ENCODE data around the gene TSHZ2. TPM values are rescaled to one million over a fixed set of nuclear protein-coding genes. Genes with fewer than 3 reads are reported as not detected.

Gene TSHZ2
- total RNA-seq, 1 experiment from 2014 or later, result 2.3 TPM

DNA sequence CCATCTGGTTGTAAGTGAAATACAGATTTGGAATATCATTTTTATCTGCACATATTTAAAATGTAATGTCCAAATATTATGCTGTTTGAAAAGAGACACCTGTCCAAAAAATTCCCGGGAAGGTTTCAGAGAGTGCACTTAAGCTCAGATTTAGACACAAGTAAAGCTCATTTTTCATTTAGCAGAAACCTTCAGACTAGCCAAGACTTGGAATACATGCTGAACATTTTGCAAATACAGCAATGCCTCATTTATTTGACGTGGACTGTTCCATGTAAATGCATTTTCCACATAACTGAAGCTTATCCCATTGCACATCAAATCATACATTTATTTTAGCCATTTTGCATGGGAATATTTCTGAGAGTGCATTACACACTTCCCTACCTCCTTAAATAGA lies 340.8 kb downstream of the TSHZ2 start:
- CTCF ChIA-PET, result no interaction called here

DNA sequence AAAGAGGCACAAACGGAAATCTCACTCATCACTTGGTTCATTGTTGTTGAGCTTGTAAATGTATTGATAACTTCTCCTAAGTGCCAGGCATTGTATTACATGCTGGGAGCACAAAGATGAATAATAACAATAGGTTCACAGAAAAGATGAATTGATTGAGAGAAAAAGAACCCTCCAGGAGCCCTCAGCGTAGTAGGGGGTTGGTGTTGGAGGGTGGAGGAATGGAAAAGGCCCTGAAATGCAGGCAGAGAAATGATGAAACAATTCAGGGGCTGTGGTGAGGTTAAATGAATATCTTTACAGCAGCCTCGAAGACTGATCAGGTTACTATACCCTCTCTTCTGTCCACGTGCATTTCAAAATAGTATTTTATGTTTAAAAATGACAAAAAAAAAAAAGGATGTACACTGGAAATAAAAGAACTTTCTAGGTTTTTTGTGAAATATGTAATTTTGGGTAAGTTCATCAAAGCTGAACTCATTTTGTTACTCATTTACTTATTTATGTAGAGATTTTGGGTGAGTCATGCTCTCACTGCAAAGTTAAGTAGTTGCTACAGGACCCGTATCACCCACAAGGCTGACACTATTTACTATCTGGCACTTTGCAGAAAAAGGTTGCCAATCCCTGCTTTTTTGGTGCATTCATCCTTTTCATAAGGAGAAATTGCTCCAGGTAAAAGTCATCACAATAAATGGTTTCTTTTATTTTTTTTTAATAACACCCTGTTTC lies 344.2 kb downstream of the TSHZ2 start:
- no TSS peak for BruUV-seq (replicated peaks)
- TF ChIP-seq, protein P1, sequence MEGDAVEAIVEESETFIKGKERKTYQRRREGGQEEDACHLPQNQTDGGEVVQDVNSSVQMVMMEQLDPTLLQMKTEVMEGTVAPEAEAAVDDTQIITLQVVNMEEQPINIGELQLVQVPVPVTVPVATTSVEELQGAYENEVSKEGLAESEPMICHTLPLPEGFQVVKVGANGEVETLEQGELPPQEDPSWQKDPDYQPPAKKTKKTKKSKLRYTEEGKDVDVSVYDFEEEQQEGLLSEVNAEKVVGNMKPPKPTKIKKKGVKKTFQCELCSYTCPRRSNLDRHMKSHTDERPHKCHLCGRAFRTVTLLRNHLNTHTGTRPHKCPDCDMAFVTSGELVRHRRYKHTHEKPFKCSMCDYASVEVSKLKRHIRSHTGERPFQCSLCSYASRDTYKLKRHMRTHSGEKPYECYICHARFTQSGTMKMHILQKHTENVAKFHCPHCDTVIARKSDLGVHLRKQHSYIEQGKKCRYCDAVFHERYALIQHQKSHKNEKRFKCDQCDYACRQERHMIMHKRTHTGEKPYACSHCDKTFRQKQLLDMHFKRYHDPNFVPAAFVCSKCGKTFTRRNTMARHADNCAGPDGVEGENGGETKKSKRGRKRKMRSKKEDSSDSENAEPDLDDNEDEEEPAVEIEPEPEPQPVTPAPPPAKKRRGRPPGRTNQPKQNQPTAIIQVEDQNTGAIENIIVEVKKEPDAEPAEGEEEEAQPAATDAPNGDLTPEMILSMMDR (IDR thresholded peaks at IDR 0.05; ENCODE audit: unreplicated experiment), result no peak
- Mint-ChIP-seq H3K36me3 (ENCODE audit: insufficient read depth, unreplicated experiment) (no peaks in the 10 kb centered on the region), H3K9me3 (ENCODE audit: unreplicated experiment) (no peaks in the 10 kb centered on the region), H3K27ac (ENCODE audit: low read depth, unreplicated experiment) (no peak overlapping the region), H3K4me1 (ENCODE audit: insufficient read depth, unreplicated experiment) (no peaks in the 10 kb centered on the region), H3K27me3 (ENCODE audit: insufficient read depth, unreplicated experiment) (no peaks in the 10 kb centered on the region), H3K4me3 (ENCODE audit: unreplicated experiment) (no peak overlapping the region)
- intact Hi-C loops (cut with micrococcal nuclease), result no loop called here
- ChIA-PET CTCF (no interaction called here), POLR2A (no interaction called here)
- no peak for DNase-seq (ENCODE audit: unreplicated experiment)

More for the DNA sequence above, 340.8 kb downstream of the TSHZ2 start:
- Mint-ChIP-seq H3K27me3 (ENCODE audit: insufficient read depth, unreplicated experiment) (no peaks in the 10 kb centered on the region), H3K27ac (ENCODE audit: low read depth, unreplicated experiment) (no peak overlapping the region), H3K4me1 (ENCODE audit: insufficient read depth, unreplicated experiment) (no peaks in the 10 kb centered on the region), H3K9me3 (ENCODE audit: unreplicated experiment) (peaks cover 9% of the 10 kb centered on the region), H3K36me3 (ENCODE audit: insufficient read depth, unreplicated experiment) (no peaks in the 10 kb centered on the region), H3K4me3 (ENCODE audit: unreplicated experiment) (no peak overlapping the region)
- TF ChIP-seq, protein P1 (IDR thresholded peaks at IDR 0.05; ENCODE audit: unreplicated experiment), result no peak
- no TSS peak for BruUV-seq (replicated peaks)
- DNase-seq (ENCODE audit: unreplicated experiment), result no peak
- intact Hi-C loops (cut with micrococcal nuclease), result no loop called here
- POLR2A ChIA-PET, result no interaction called here

DNA sequence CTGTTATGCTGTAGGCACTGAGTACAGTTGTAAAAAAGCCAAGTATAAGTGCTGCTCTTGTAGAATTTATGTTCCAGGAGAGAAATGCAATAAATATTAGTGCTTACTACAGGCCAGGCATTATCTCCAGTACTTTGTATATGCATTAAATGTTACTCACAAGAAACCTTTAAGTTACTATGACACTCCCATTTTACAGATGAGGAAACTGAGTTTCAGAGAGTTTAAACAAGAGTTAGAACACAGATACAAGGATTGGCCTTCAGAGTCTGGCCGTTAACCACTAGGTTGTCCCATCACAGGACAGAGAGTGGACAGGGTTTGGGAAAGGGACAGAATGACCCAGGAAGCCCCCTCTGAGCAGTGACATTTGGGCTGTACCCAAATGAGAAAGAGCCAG lies 347.0 kb downstream of the TSHZ2 start:
- H3K36me3 Mint-ChIP-seq (ENCODE audit: insufficient read depth, unreplicated experiment), result no peaks in the 10 kb centered on the region
- no TSS peak for BruUV-seq (replicated peaks)
- H3K4me3 Mint-ChIP-seq (ENCODE audit: unreplicated experiment), result no peak overlapping the region
- TF ChIP-seq, protein P1 (IDR thresholded peaks at IDR 0.05; ENCODE audit: unreplicated experiment), result no peak
- DNase-seq (ENCODE audit: unreplicated experiment), result no peak
- H3K27ac Mint-ChIP-seq (ENCODE audit: low read depth, unreplicated experiment), result no peak overlapping the region
- POLR2A ChIA-PET, result no interaction called here
- no peaks in the 10 kb centered on the region for H3K27me3 Mint-ChIP-seq (ENCODE audit: insufficient read depth, unreplicated experiment)
- intact Hi-C loops (cut with micrococcal nuclease), result no loop called here
- no peaks in the 10 kb centered on the region for H3K4me1 Mint-ChIP-seq (ENCODE audit: insufficient read depth, unreplicated experiment)
- CTCF ChIA-PET, result interaction anchor here (0.6 to 0.9 kb wide), 2 partner anchors 10 to 1007 kb away, joined by 3 read pairs; no protein-coding TSS in a partner anchor
- no peaks in the 10 kb centered on the region for H3K9me3 Mint-ChIP-seq (ENCODE audit: unreplicated experiment)

DNA sequence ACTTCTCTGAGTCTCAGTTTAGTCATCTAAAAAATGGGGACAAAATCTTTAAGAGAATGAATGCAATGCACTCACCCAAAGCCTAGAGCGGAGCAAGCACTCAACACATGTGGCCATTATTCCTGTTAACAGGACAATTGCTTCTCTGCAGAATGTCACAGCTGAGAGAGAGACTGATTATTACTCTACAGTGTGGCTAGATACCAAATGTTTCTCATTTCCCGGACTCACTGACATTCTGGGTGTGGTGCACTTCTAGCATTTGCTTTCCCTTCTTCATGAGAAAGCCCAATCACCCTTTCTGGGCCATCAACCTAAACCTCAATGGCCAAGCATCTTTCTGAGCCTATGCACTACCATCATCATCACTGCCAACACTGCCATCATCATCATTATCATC lies 347.6 kb downstream of the TSHZ2 start:
- no peaks in the 10 kb centered on the region for H3K9me3 Mint-ChIP-seq (ENCODE audit: unreplicated experiment)
- no peaks in the 10 kb centered on the region for H3K36me3 Mint-ChIP-seq (ENCODE audit: insufficient read depth, unreplicated experiment)
- H3K4me3 Mint-ChIP-seq (ENCODE audit: unreplicated experiment), result no peak overlapping the region
- no peak for DNase-seq (ENCODE audit: unreplicated experiment)
- TF ChIP-seq, protein P1 (IDR thresholded peaks at IDR 0.05; ENCODE audit: unreplicated experiment), result no peak
- POLR2A ChIA-PET, result interaction anchor here (0.6 kb wide), 1 partner anchor 33 kb away, joined by 4 read pairs; no protein-coding TSS in a partner anchor
- BruUV-seq (replicated peaks), result no TSS peak
- H3K27me3 Mint-ChIP-seq (ENCODE audit: insufficient read depth, unreplicated experiment), result no peaks in the 10 kb centered on the region
- CTCF ChIA-PET, result interaction anchor here (0.9 kb wide), 1 partner anchor 1008 kb away, joined by 3 read pairs; no protein-coding TSS in a partner anchor
- no peak overlapping the region for H3K27ac Mint-ChIP-seq (ENCODE audit: low read depth, unreplicated experiment)
- no peaks in the 10 kb centered on the region for H3K4me1 Mint-ChIP-seq (ENCODE audit: insufficient read depth, unreplicated experiment)
- intact Hi-C loops (cut with micrococcal nuclease), result no loop called here
